DMS53 (cell line): ENCODE results near the gene DPP4.

Experiments used
- DNase-seq: peaks from one replicate; lab custom pipeline; 2025; lab: John Stamatoyannopoulos, UW

Gene DPP4

DNA sequence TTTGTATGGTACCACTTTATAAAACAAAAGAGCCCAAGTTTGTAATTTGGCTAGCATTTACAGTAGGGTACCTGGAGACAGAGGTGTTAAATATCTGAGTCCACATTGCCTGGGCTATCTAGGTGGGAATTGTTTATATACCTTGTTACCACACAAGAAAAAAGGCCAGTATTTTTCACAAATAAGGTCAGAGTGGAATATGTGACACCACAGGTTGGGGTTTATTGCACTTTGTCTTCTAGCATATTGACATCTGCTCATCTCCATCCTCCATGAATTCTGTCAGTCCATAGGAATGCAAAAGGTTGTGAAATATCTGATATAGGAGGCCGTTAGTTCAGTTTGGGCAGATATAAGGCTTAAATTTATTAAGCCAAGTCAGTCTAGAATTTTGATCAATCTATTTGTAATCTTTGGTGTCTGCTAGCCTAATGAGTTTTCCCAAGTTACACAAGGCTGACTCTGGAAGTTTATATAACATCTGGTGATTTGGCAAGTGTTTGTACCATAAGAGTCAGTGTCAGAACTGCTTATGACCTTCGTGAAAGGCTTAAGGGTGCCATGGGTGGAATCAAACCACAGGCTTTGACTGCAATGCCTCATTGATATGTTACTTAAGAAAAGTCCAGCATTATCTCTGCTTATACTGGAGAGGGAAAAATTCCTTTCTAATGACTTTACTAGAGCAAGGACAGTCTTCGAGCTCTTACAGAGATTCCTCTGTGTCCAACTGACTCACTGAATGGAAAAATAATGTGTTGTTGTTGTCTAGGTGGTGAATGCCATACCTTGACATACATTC lies 11.3 kb upstream of the DPP4 start:
- DNase-seq, result no peak

DNA sequence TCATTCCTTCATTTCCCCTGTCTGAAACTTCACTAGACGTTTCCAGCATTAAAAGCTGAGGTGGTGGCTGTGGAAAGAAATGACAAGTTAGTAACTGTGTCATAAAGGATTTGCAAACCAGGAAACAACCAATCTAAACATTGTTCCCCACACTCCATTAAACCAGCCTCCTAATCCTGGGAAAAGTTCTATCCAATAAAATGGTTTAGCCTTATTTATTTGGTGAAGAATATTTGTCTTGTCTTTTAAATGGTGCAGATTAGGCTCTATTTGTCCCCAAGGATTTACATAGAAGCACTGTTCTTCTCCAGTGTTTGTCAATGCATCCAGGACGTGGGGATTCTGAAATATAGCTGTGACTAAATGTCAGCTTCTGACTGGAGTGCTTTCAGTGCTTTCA lies 10.5 kb upstream of the DPP4 start:
- DNase-seq, result no peak

DNA sequence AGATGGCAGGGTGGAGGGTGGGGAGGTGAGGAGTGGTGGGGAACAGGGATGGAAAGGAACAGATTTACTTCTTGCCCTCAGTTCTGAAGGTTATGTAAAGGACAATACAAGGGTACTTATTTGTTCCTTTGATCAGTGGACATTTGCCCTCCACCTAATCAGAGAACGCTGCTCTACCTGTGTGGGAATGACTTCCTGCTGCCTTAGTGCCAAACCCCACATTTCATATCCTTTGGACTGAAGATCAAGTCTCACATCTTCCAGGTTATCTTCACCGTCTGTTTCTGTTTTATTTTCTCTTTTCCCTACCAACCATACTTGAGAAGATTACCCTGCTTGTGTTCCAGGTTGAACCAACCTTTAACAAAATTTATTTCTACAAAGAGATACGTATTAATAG lies 8.7 kb upstream of the DPP4 start:
- DNase-seq, result no peak

DNA sequence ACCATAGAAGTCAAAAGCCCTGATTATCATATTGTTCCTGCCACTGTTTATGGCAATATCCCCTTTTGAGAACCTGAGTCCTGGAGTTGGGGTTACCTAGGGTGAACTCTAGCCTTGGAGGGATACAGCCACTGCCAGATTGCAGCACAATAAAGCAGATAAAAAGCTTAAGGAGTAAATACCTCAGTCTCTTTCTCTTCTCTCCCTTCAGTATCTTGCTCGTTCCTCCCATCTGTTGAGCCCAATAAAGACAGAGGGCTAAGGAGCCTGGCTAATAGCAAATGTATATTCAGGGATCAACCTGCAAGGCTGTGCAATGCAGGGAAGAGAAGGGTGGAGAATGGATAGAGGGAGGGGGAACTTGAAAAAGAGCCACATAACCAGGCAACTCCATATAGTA lies 8.0 kb upstream of the DPP4 start:
- DNase-seq, result no peak

DNA sequence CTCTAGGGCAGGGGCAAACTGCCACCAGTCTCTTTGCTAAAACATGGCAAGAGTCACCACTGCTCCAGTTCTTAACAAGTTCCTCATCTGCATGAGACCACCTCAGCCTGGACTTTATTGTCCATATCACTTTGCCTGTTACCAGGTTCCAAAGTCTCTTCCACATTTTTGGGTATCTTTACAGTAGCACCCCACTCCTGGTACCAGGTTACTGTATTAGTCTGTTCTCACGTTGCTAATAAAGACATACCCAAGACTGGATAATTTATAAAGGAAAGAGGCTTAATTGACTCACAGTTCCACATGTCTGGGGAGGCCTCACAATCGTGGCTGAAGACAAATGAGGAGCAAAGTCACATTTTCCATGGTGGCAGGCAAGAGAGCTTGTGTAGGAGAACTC lies 5.5 kb upstream of the DPP4 start:
- no peak for DNase-seq

DNA sequence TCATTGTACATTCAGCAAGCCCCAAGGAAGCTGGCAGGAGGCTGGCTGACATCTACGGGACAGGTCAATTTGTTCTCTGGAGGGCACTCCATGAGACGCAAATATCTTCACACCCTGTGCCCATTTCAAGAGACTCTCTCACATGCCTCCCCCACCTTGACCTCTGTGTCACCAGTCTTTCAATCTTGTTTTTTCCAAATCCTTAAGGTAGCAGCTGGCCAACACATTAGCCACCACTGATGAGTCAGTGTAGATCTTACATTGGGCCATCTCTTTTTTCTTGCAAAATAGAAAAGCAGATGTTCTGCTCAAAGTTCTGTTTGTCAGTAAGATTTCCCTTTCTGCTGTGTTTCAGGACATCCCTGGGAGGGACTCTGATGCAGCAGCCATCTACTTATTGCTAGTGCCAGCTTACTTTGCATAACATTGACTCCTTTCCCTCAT lies 1.7 kb upstream of the DPP4 start:
- no peak for DNase-seq

DNA sequence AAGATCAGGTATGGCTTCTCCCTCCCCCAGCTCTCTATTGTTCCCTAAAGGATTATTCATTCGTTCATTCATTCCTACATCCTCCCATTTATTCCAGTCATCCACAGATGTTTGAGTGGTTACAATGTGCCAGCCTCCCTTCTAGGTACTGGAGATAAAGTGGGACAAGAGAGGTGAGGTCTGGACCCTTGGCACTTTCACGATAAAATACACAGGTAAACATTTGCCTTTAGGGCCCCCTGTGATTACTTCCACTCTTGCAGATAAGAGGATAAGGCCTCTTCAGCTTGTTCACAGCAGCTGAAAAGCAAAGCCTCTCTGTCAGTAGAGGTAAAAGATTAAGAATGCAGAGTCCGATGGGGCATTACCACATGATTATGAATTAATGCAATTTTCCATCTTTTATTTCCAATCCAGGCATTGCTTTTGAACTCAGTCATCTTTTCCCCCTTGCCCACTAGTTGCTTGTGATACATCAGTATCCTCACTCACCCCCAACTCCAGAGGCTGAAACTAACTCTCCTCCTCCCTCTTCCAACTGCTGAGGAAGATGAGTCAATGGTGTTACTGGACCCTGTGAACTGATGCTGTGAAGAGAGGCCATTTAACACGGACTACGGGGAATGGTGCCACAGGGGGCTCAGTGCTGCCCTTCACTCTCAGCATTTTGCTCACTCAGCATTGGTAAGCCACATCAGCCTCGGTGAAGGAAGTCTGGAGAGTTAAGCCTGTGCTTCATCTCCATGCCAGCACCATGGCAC lies 1.1 kb upstream of the DPP4 start:
- DNase-seq, result peak; percentile 47

DNA sequence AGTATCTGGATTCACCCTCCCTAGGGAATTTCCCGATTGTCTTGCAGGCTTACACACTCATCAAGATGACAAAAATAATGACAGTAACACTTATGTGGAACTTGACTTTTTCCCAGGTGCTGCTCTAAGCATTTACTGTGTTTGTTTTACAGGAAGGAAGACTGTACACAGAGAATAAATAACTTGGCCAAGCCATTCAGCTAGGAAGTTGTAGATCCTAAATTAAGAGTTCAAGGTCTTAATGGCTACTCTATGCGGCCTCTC lies 549 bp upstream of the DPP4 start:
- peak; percentile 66 for DNase-seq

DNA sequence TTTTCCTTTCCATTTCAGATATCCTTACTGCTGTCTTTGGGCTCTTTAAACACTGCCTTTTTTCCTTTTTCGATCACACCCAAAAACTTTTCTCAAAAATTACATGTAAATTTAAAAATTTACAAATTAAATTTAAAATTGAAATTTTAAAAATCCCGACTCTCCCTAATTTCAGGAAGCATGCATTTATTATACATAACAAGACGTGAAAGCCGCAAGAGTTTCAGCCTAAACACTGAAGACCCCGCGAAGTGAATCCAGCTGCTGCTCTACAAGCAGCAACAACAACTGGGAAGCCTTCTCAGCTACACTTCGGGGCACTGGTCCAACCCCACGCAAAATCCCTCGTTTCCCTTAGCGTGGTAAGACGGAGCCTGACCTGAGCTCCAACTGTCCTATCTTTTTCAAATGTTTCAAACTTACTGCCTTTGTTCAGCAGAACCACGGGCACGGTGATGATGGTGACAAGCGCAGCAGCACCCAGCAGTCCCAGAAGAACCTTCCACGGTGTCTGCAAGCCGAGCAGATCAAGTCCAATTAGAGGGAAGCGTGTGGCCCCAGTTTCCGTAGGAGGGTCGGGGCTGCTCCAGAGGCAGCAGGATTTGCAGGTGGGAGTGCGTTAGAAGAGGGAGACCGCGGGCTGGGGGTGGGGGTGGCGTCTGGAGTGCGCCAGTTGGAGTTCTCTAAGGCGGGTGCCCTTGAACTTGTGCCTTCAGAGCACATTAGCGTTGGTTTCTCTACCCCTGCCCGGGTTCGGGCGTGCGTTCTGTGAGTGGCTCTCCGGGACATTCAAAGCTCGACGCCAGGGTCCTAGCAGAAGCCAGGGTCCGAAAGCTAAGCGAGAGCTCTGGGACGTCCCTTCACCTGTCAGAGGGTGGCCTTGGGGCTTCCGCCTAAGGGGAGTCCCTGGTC lies 783 bp downstream of the DPP4 start:
- DNase-seq, result peak; percentile 62

DNA sequence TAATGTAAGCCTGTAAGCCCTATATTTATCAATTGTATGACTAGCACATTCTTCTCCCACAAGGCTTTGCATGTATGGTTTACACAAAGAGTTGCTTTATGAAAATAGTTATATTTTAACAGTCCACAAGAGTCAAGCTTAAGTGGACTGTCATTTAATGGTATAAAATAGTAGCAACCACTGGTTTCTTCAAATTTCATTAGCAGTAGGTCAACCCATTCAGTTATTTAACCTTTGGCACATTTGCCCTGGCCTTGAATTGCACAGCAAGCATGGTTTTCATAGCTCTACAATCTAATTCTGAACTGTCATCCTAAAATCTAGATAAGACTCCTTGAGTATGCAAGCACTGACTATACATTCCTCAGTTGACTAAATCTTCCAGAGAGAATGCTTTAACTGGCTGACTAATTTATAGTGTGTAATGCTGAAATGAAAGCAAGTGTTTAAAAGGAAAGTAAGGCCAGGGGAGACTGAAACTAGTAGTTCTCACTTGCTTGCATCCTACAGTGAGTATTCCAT lies 1.8 kb downstream of the DPP4 start:
- peak; percentile 10 for DNase-seq

DNA sequence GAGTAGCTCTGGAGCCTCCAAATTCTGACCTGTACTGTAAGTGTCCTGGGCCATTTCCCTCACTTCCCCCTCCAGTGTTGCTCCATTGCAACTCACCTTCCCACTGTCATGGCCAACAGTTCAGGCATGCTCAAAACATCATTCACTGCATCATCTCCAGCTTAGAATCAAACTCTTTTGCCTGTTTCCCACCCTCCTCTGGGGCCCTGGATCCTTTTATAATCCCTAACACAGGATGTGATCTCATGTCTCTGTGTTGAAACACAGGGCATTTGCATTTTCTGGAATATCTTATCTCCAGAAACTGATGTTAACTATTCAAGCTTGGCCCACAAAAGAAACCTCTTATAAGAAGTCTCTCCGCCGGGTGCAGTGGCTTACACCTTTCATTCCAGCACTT lies 3.0 kb downstream of the DPP4 start:
- DNase-seq, result no peak

DNA sequence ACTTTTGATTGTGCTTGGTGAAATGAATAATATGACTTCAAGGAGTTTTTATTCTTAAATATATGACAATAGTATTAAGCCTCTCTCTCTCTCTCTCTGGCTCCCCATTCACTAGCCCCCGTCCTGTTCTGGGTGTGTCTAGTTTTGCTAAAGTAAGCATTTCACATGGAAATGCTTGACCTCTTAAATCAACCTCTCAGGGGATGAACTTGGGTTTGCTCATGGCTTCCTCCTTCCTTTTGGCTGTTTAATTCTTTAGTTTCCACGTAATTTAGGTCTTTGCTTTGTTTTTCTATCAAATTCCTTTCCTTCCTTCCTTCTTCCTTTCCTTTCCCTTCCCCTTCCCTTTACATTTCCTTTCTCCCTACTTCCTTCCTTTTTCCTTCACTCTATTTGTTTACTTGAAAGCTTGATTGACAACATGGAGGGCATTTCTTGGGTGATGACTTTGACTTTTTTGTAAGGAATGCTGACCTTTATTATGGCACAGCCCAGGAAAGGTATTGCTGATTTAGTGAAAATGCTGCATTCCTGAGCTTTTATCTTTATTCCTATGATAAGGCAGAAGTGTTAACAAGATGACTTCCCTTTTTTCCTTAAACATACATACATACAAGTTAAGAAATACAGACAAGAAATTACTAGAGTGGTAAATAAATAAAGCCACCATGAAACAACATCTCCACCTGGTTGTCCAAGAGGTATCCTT lies 3.6 kb downstream of the DPP4 start:
- no peak for DNase-seq

DNA sequence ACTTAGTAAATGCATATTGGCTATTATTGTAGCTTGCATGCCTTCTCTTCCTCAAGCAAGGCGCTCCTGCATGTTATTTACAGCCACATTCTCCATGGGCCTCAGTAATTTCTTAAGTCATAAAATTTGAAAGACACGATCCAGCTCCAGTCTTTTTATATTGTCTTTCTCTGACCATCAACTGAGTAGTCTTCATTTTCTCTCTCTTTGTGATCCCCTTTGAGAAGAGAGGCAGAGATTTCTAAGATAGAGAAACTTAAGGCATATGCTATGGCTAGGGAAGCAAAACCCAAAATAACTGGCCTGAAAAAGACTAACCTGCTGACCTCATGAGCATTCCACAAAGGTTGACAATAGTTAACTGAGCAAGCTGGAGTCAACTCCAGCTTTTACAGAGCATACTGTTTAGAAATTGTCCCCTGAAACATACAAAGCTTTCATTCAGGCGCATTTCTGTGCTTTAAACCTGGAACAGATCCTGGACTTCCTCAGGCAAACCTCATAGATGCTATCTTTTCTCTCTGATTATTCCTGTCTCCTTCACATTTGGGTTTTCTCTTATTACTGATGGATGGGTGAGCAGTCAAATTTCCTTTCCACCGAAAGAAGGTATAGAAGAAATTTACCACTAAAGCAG lies 4.6 kb downstream of the DPP4 start:
- DNase-seq, result no peak

DNA sequence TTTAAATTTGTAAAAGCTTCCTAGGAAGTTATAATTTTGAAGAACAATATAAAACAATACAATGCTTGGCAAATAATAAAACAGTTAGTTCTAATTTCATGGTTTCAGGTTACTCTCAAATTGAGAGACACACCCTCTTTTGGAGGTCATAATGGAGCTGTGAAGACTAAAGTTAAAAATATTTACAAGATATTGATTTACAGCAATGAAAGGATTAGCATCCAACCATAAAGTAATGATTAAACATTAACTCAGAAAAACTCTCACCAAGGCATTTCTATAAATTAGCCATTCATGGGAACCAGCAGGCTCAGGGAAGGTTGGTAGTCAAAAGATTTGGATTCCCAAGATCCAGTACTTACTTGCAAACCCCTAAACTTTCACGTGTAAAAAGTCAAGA lies 6.4 kb downstream of the DPP4 start:
- DNase-seq, result peak; percentile 43

DNA sequence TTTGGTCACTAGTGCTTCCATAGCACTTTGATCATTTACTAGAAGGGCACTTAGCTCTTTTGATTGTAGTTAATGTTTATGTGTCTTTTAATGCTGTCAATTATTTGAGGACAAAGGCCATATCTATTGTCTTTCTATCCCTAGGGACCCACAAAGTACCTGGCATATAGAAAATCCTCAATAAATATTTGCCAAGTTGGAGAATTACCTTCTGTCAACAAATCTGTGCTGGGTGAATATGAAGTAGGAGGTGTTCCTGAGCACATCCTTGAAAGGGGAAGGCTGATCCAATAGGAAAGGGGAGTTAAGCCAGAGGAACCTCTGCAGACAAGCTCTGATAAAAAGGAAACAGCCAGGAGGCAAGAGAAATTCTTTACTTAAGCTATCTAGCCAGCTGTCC lies 8.2 kb downstream of the DPP4 start:
- DNase-seq, result peak; percentile 93

DNA sequence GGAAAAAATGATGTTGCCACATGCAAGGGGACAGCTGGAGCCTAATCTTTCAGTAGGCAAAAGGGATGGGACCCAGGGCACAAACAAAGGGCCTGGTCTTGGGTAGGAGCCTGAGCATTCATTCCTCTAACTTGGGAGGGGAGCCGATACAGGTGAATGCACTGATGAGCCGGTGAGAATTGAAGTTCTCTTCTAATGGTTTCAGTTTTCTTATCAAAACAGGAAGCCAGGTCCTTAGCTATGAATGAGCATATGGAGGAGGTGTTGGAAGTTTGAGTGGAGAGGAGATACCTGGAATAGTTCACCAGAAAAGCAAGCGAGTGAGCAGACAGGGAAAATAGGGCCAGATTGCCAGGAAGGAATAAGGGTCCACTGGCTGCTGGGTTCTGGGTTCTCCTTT lies 10.1 kb downstream of the DPP4 start:
- DNase-seq, result peak; percentile 79

DNA sequence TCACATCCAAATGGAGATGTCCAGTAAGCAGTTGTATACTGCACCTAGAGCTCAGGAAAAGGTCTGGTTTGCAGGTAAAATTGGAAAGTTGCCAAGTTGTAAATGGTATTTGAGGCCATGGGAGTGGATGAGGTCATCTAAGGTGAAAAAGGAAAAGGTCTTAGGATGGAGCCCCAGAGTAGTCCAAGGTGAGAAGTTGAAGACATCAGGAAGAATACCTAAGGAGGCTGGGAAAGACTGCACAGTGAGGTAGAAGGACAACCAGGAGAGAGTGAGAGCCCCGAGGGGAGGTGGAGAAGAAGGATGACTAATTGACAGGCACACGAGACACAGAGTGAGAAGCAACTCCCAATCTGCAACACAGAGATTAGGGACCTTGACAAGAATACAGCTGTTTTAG lies 10.7 kb downstream of the DPP4 start:
- DNase-seq, result peak; percentile 70

DNA sequence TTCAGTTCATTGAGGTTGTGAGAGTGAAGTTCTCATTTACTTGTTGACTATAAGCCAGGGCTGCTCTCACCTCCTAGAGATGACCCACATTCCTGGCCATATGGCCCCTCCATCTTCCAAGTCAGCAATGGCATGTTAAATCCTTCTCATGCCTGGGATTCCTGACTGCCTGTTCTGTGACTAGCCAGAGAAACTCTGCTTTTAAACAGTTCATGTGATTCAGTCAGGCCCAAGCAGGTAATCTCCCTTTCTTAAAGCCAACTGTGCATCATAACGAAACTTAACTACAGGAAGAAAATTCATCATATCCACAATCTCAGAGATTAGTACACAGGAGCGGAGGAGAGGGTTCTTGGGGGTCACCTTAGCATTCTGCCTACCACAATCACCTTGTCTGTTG lies 11.5 kb downstream of the DPP4 start:
- no peak for DNase-seq

DNA sequence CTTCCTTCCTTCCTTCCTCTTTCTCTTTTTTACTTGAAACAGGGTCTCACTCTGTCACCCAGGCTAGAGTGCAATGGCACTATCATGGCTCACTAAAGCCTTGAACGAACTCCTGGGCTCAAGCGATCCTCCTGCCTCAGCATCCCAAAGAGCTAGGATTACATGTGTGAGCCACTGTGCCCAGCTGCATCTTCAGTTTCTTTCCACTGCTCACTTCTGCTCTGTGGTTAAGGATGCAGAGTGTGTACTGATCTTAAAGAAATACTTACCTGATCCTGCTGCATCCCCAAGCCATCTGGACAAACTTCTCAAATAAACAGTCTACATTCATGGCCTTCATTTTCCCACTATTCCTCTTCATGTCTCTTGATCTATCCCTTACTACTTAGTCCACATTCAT lies 13.0 kb downstream of the DPP4 start:
- no peak for DNase-seq

DNA sequence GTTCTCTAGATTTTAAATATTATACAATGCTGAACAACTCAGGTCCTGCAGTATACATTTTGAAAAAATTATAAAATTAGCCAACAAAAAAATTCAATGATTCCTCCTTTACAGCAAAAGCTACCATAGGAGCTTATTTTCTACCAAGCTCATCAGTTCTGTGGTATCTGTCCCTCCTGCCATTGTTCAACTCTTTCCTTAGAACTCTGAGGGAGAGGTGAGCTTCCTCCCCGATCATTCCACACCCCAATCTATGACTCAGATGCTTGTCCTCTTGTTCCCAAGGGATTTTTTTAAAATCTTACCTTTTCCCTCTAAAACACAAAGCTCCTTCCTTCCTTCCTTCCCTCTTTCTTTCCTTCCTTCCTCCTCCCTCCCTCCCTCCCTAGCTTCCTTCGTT lies 13.5 kb downstream of the DPP4 start:
- peak; percentile 4 for DNase-seq

DNA sequence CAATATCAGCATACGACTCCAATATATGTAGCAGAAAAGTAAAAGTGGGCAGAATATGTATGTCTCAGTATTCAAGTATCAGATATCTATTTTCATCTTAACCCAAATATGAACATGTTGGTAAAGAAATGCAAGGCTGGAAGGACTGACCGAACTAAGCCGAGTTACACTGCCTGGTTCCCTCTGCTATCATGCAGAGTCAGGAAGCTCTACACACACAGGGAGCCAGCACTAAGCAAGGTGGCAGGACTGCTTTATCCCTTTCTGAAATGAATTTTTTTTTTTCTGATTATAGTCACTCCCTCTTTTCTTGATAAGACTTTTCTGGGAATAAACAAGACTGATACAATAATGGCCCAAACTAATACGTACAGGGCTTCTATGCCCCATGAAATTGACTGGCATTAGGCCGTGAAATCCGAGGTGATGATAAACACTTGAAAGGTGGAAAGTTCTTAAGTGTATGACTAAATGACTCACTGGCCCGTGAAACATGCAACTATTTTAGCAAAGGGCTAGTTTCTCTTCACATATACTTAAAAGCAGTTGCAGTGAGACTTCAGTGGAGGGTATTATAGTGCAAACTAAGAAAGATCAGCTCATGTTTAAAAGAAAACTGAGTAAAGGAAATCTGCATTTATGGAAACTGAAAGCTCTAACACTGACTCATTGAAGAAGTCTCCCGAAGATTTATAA lies 14.9 kb downstream of the DPP4 start:
- DNase-seq, result peak; percentile 83
